Astrocyte of the spinal cord (primary cell): Measurements from ENCODE around the gene CD274.

Experiments
- DNase-seq: peaks from one replicate; pipeline ENCODE4 v3.0.0; 2011; ENCODE audit warnings: low read depth, low spot score
- H3K4me3 ChIP-seq: 2 replicates; pipeline ENCODE4 v1.5.1; 2011; ENCODE audit warnings: low read depth, mild to moderate bottlenecking, low read length, moderate library complexity
- in situ Hi-C: cut with HindIII; loops from 2 replicates; pipeline ENCODE4 v1.10.0; 2017; ENCODE audit warnings: low sequenced_read_pairs
- TF ChIP-seq, protein P1 (sequence below): IDR thresholded peaks from 2 replicates; pipeline ENCODE4 v1.5.1; 2012; ENCODE audit warnings: low read depth, mild to moderate bottlenecking, low read length, inconsistent platforms

CD274 gene

DNA sequence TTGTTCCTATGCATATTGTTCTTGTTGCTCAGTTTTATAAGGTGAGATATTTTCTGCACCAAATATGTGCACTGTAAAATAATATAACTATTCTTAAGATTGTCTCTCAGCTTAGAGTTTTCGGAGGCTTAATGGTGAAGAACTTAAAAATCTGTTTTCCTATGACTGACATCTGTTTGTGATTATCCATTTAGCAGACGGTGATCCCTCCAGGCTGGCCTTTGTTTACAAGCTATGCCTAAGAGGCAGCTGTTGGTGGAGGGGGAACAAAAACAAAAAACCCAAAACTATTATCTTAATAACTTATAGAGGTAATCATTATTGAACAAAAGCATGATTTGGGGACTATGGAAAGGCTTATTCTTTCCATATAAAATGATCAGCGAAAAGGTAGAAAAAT, 60.6 kb downstream of the CD274 start:
- in situ Hi-C loops, result no loop called here
- DNase-seq, result no peak
- H3K4me3 ChIP-seq, result peak overlapping the region; percentile 25
- TF ChIP-seq, protein P1, sequence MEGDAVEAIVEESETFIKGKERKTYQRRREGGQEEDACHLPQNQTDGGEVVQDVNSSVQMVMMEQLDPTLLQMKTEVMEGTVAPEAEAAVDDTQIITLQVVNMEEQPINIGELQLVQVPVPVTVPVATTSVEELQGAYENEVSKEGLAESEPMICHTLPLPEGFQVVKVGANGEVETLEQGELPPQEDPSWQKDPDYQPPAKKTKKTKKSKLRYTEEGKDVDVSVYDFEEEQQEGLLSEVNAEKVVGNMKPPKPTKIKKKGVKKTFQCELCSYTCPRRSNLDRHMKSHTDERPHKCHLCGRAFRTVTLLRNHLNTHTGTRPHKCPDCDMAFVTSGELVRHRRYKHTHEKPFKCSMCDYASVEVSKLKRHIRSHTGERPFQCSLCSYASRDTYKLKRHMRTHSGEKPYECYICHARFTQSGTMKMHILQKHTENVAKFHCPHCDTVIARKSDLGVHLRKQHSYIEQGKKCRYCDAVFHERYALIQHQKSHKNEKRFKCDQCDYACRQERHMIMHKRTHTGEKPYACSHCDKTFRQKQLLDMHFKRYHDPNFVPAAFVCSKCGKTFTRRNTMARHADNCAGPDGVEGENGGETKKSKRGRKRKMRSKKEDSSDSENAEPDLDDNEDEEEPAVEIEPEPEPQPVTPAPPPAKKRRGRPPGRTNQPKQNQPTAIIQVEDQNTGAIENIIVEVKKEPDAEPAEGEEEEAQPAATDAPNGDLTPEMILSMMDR, result no peak

DNA sequence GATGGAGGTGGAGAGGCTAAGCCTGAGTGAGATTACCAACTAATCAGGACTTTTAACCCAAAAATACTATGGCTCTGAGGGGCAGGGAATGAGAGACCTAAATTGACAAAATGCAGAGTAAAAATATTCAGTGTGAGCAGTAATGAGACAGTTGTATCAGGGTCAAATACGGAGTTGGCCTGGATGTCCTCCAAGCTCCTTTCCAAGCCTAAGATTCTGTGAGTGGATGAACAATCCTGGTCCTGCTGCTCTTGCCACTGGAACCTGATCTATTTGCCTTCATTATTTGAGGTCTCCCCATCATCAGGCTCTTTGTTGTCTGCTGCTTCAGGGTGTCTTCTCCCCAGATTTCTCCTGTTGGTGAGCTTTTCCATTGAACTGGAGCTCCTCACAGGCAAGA, 61.1 kb downstream of the CD274 start:
- DNase-seq, result no peak
- peak overlapping the region; percentile 25 for H3K4me3 ChIP-seq
- in situ Hi-C loops, result no loop called here
- TF ChIP-seq, protein P1, result no peak

DNA sequence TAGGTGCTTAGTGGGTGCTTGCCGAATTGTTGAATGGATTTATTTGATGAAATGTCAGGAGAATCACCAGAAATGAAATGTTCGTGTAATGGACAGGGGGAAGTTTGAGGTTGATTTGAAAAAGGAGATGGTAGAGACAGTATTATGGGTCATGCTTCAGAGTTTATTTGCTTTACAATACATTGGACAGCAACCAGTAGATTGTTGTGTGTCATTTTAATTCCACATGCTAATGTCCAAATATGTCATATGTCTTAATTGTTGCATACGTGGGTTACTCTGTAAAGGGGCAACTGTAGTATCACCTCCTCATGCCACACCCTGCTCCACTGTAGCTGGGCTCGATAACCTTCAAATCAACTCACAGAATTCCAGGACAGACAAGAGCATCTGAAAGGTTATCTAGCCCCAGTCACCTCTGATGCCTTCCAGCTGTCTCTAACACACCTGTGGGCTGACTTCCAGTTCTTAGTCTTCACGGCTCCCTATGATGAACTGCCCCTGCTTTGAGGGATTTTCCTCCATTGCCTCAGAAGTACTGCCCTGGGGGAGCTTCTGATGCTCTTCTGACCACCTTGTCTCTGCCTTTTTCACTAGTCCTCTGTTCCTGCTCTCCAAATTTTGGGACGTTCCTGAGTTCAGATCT, 61.7 kb downstream of the CD274 start:
- TF ChIP-seq, protein P1, result no peak
- peak overlapping the region; percentile 25 for H3K4me3 ChIP-seq
- no peak for DNase-seq
- in situ Hi-C loops, result no loop called here

DNA sequence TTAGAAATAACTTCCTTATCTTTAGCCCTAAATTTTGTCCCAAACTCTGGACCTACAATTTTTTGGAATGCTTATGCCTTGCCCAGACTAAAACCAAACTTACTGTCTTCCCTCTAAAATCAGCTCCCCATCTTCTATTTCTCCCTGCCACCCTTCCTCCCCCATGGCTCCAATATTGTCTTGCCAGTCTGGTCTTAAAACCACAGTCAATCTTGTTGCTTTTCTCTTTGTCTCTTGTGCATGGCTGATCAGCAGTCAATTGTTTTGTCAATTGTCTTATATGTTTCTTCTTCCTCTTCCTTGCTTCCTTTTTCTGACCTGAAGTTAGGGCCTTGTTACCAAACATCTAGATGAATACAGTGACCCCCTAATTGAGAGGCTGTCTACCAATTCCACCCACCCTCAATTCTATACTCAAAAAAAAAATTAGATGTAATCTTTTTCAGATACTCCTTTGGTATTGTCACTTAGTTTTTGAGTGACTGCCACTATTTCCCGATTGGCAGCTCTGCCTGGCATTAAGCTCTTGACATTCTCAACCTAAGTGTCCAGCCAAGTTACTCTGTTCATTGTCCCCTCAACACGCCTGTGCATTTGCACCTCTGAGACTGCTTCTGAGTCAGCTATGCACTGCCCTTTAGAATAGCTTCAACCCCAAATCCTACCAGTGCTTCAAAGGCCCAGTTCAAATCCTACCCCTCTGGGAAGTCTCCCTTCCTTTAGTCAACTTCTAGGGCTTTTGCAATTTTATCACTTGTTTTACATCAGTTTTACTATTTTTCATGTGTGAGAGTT, 62.5 kb downstream of the CD274 start:
- TF ChIP-seq, protein P1, result no peak
- in situ Hi-C loops, result no loop called here
- H3K4me3 ChIP-seq, result no peak overlapping the region
- DNase-seq, result no peak

DNA sequence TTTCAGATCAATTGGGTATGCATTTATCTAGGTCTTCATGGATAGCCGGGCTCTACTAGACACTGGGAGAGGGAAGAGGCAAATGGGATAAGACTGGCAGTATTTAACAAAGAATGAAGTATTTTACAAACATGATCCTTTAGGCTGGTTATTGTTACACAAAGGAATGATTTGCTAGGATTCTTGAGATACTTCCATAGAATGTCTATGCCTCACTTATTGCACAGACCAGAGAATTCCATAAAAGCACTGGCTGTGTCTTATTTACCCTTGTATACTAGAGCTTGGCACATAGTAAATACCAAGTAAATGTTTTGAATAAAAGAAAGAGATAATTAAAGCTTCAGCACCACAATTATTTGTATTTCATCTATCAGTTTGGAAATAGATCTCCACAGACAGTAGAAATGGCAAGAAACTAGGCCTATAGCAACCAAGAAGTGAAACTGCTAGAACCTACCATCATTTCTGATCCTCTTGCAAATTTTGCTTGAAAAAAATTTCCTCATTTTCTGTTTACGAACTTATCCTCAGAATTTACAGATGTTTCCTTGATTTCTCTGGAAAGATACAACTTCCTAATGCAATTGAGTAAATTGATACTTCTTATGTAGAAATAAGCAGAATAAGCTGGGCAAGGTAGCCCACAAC, 63.7 kb downstream of the CD274 start:
- DNase-seq, result no peak
- TF ChIP-seq, protein P1, result no peak
- H3K4me3 ChIP-seq, result no peak overlapping the region
- in situ Hi-C loops, result no loop called here

DNA sequence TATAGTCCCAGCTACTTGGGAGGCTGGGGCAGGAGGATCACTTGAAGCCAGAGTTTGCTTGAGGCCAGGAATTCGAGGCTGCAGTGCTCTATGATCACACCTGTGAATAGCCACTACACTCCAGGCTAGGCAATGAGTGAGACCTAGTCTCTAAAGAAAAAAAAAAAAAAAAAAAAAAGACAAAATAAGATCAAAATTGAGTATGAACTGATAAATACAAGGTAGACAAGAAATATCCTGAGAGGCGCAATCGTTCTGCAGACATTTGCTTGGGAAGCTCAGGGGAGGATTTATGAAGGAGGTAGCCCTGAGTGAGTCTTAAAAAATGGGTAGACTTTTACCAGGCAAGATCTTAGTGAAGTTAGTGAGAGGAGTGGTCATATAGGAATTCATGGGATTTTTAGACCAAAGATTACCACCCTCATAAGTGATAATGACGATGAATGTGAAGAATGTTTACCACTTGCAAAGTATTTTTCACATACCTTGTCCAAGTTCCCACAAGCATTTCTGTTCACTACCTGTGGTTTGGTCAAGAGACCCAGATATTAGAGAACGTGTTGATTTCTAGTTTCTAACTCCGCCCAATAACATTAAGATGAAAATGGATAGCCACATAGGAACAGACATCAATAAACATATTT, 64.4 kb downstream of the CD274 start:
- no peak overlapping the region for H3K4me3 ChIP-seq
- no peak for DNase-seq
- TF ChIP-seq, protein P1, result no peak
- in situ Hi-C loops, result no loop called here
